Activated naive CD4-positive, alpha-beta T cell (primary cell): Measurements from ENCODE around the gene MMAA.
"Not testable (repeated sequence)": the region's sequence is repeated elsewhere in the genome, so short reads cannot be mapped to it uniquely, and the experiment has no call there.

Experiments
- DNase-seq, 4 experiments: peaks; one replicate each; lab custom pipeline; 2025; lab: John Stamatoyannopoulos, UW

MMAA gene

GRCh38 chr4:145635117-145635516 lies 15.9 kb downstream of the MMAA start:
- no peak for DNase-seq

GRCh38 chr4:145635630-145636029 lies 16.4 kb downstream of the MMAA start:
- no peak for DNase-seq

GRCh38 chr4:145639186-145639698 lies 20.1 kb downstream of the MMAA start:
- no peak for DNase-seq

- not testable (repeated sequence) for DNase-seq
These were observed 21.1 kb downstream of the MMAA start for GRCh38 chr4:145640236-145640635.

- DNase-seq = no peak
These were observed 24.1 kb downstream of the MMAA start for GRCh38 chr4:145643295-145643694.

GRCh38 chr4:145644699-145645098 lies 25.5 kb downstream of the MMAA start:
- no peak for DNase-seq

GRCh38 chr4:145656156-145656555 lies 37.0 kb downstream of the MMAA start:
- DNase-seq = no peak

GRCh38 chr4:145660064-145660463 lies 40.9 kb downstream of the MMAA start:
- no peak for DNase-seq

GRCh38 chr4:145663194-145663593 lies 44.0 kb downstream of the MMAA start:
- no peak for DNase-seq

GRCh38 chr4:145665773-145666172 lies 46.6 kb downstream of the MMAA start:
- no peak for DNase-seq

- no peak for DNase-seq
These were observed 51.2 kb downstream of the MMAA start for GRCh38 chr4:145670422-145670821.

- no peak for DNase-seq
These were observed 60.3 kb downstream of the MMAA start for GRCh38 chr4:145679520-145679919.

GRCh38 chr4:145679991-145680455 lies 60.8 kb downstream of the MMAA start, which contains the start of gene C4orf51:
Gene C4orf51 (plus strand): TSS chr4:145680146. CDS start chr4:145680204, 58 bp downstream.
- DNase-seq = no peak

GRCh38 chr4:145680902-145681301 lies 61.7 kb downstream of the MMAA start:
- DNase-seq = no peak

GRCh38 chr4:145681518-145681917 lies 62.3 kb downstream of the MMAA start:
- no peak for DNase-seq

GRCh38 chr4:145681956-145682355 lies 62.8 kb downstream of the MMAA start:
- DNase-seq = no peak

GRCh38 chr4:145686991-145687390 lies 67.8 kb downstream of the MMAA start:
- DNase-seq = no peak

- no peak for DNase-seq
These were observed 71.4 kb downstream of the MMAA start for GRCh38 chr4:145690610-145691009.

GRCh38 chr4:145691416-145691815 lies 72.2 kb downstream of the MMAA start:
- DNase-seq = not testable (repeated sequence)

GRCh38 chr4:145694929-145695328 lies 75.7 kb downstream of the MMAA start:
- no peak for DNase-seq

- DNase-seq = no peak
These were observed 78.1 kb downstream of the MMAA start for GRCh38 chr4:145697332-145697731.

- DNase-seq = no peak
These were observed 79.3 kb downstream of the MMAA start for GRCh38 chr4:145698507-145698906.

GRCh38 chr4:145703850-145704497 lies 84.8 kb downstream of the MMAA start:
- no peak for DNase-seq

- DNase-seq = no peak
These were observed 90.2 kb downstream of the MMAA start for GRCh38 chr4:145709336-145709735.
